HCT116 (cell line): ENCODE results near the gene THRB.

ENCODE experiments used
- JUND ChIP-seq: IDR thresholded peaks from 2 replicates; pipeline ENCODE4 v1.6.1; 2012
- TF ChIP-seq, protein P1 (sequence below), 3 experiments: fragments of 200-600 bp in 1 of 3; sonication (generic) in 1 of 3; IDR thresholded peaks in 2 of 3; conservative IDR thresholded peaks in 1 of 3; 2 replicates each; pipeline ENCODE4 v1.5.1; 2012 to 2017; ENCODE audit warnings: low read depth in 2 of 3, low read length in 2 of 3, antibody characterized with exemption in 1 of 3, borderline replicate concordance in 1 of 3, control low read depth in 1 of 3, mild to moderate bottlenecking in 1 of 3, mixed read lengths in 1 of 3, mixed run types in 1 of 3, moderate library complexity in 1 of 3; ENCODE audit not compliant: insufficient read depth in 1 of 3

DNA sequence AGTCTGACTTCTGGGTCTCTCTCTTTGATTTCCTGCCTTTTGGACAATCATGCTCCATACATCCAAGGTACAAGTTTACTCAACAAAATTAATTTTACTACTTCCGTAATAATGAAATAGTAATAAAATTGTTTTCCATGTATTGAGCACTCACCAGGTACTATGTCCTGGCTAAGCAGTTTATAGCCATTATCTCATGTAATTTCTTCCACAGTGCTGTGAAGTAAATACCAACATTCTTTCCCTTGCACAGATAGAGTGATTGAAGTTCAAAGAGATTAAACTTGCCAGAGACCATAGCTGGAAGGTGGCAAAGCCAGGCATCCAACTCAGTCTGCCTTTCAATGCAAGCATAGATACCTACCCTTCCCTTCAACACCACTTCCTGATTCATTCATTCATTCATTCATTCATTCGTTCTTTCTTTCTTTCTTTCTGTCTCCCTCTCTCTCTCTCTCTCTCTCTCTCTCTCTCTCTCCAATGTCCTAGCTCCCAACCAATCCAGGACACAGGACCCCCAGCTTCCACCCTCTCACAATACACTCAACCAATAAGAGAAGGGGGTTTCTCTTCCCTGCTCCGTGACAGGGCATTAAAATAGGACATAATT lies 12.4 kb downstream of the THRB start:
- TF ChIP-seq, protein P1, sequence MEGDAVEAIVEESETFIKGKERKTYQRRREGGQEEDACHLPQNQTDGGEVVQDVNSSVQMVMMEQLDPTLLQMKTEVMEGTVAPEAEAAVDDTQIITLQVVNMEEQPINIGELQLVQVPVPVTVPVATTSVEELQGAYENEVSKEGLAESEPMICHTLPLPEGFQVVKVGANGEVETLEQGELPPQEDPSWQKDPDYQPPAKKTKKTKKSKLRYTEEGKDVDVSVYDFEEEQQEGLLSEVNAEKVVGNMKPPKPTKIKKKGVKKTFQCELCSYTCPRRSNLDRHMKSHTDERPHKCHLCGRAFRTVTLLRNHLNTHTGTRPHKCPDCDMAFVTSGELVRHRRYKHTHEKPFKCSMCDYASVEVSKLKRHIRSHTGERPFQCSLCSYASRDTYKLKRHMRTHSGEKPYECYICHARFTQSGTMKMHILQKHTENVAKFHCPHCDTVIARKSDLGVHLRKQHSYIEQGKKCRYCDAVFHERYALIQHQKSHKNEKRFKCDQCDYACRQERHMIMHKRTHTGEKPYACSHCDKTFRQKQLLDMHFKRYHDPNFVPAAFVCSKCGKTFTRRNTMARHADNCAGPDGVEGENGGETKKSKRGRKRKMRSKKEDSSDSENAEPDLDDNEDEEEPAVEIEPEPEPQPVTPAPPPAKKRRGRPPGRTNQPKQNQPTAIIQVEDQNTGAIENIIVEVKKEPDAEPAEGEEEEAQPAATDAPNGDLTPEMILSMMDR (IDR thresholded peaks at IDR 0.05 in 2 of 3, conservative IDR thresholded peaks at IDR 0.05 in 1 of 3; ENCODE audit: borderline replicate concordance in 1 of 3, insufficient read depth in 1 of 3, low read depth in 2 of 3, low read length in 2 of 3): no peak
- TF ChIP-seq JUND: no peak
